Vagina (tissue), 2 donors: ENCODE results near the gene CYP20A1.

Experiments used
- POLR2A ChIP-seq, 2 donors: fragments of 450-650 bp; IDR thresholded peaks; one replicate each; pipeline ENCODE4 v1.6.1; 2017; ENCODE audit warnings: antibody characterized with exemption in 2 of 2, mild to moderate bottlenecking in 2 of 2, moderate library complexity in 2 of 2
- POLR2AphosphoS5 ChIP-seq, 2 donors: sonication (generic); formaldehyde crosslinking; IDR thresholded peaks; one replicate each; pipeline ENCODE4 v1.9.0; 2017; ENCODE audit warnings: antibody characterized with exemption in 2 of 2, mild to moderate bottlenecking in 2 of 2, low read depth in 1 of 2; ENCODE audit not compliant: insufficient read depth in 1 of 2
- TF ChIP-seq, protein P1 (sequence below), 3 experiments: fragments of 450-650 bp in 2 of 3; fragments of 200-600 bp in 1 of 3; sonication (generic) in 1 of 3; IDR thresholded peaks; one replicate each; pipeline ENCODE4 v1.5.1; 2017 to 2019; ENCODE audit warnings: antibody characterized with exemption in 3 of 3, mild to moderate bottlenecking in 2 of 3, moderate library complexity in 2 of 3

DNA sequence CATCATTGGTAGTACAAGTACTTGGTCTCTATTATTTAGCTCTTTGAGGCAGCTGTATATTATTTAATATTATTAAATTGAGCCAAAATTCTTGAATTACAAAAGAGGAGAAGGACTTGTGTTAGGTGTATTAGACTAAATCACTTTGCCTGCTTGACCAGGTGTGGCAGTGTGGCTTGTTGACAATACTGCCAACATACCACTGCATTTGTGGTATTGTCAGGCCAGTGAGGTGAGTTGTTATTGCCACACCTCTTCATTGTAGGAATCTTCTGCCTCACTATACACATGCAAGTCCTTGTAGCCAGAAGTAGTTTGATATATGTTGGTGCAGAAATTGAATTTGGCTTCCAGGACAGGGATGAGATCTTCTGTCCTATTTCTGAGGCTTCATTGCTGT lies 40.5 kb downstream of the CYP20A1 start:
- TF ChIP-seq, protein P1, sequence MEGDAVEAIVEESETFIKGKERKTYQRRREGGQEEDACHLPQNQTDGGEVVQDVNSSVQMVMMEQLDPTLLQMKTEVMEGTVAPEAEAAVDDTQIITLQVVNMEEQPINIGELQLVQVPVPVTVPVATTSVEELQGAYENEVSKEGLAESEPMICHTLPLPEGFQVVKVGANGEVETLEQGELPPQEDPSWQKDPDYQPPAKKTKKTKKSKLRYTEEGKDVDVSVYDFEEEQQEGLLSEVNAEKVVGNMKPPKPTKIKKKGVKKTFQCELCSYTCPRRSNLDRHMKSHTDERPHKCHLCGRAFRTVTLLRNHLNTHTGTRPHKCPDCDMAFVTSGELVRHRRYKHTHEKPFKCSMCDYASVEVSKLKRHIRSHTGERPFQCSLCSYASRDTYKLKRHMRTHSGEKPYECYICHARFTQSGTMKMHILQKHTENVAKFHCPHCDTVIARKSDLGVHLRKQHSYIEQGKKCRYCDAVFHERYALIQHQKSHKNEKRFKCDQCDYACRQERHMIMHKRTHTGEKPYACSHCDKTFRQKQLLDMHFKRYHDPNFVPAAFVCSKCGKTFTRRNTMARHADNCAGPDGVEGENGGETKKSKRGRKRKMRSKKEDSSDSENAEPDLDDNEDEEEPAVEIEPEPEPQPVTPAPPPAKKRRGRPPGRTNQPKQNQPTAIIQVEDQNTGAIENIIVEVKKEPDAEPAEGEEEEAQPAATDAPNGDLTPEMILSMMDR (IDR thresholded peaks at IDR 0.05): no peak
- TF ChIP-seq POLR2AphosphoS5 (IDR thresholded peaks at IDR 0.05; ENCODE audit: insufficient read depth in 1 of 2, low read depth in 1 of 2): no peak
- no peak for TF ChIP-seq POLR2A (IDR thresholded peaks at IDR 0.05)
